Sigmoid colon (tissue), 7 donors: ENCODE data around the gene IFITM10. TPM values are rescaled to one million over a fixed set of nuclear protein-coding genes. Genes with fewer than 3 reads are reported as not detected.

Experiments
- DNase-seq: peaks from one replicate; pipeline ENCODE4 v3.0.0-alpha.2; 2019
- H3K27ac ChIP-seq, 4 donors: fragments of 200-600 bp; sonication (generic); one replicate each; pipeline ENCODE4 v1.5.1; 2016 to 2019; ENCODE audit warnings: mild to moderate bottlenecking in 1 of 4
- H3K27me3 ChIP-seq, 3 donors: fragments of 200-600 bp; sonication (generic); one replicate each; pipeline ENCODE4 v1.5.1; 2019; ENCODE audit warnings: mild to moderate bottlenecking in 1 of 3
- H3K36me3 ChIP-seq, 4 donors: fragments of 200-600 bp; sonication (generic); one replicate each; pipeline ENCODE4 v1.5.1; 2016 to 2019
- H3K4me1 ChIP-seq, 4 donors: fragments of 200-600 bp; sonication (generic); one replicate each; pipeline ENCODE4 v1.5.1; 2017 to 2019
- H3K4me3 ChIP-seq, 4 donors: fragments of 200-600 bp; sonication (generic); one replicate each; pipeline ENCODE4 v1.5.1; 2017 to 2019; ENCODE audit warnings: mild to moderate bottlenecking in 2 of 4, moderate library complexity in 1 of 4
- H3K9me3 ChIP-seq, 4 donors: fragments of 200-600 bp in 3 of 4; sonication (generic) in 3 of 4; one replicate each; pipeline versions ENCODE4 v1.5.1 to v1.6.1; 2013 to 2019
- EP300 ChIP-seq, 4 donors: sonication (generic); formaldehyde crosslinking; IDR thresholded peaks; one replicate each; pipeline ENCODE4 v1.6.1; 2017; ENCODE audit warnings: antibody characterized with exemption in 4 of 4
- POLR2A ChIP-seq, 2 donors: fragments of 450-650 bp; IDR thresholded peaks; one replicate each; pipeline ENCODE4 v1.6.1; 2016; ENCODE audit warnings: antibody characterized with exemption in 2 of 2, mild to moderate bottlenecking in 2 of 2, moderate library complexity in 2 of 2
- POLR2AphosphoS5 ChIP-seq, 4 donors: sonication (generic); formaldehyde crosslinking; IDR thresholded peaks; one replicate each; pipeline ENCODE4 v1.6.1; 2017; ENCODE audit warnings: antibody characterized with exemption in 4 of 4
- WGBS, 2 donors: extraction: QIAGEN DNeasy Blood & Tissue Kit; methylation state at CpG; one replicate each; pipeline ENCODE4 v1.1.7; 2013; 5-methylcytosine and 5-hydroxymethylcytosine counted together
- intact Hi-C: fragments of 100-400 bp; cut with DNase I; formaldehyde crosslinking; loops from one replicate; pipeline ENCODE4 v1.15.1; 2023
- polyA plus RNA-seq, 3 donors: library from polyadenylated mRNA; stranded (reverse); fragments of 200-250 nt; gene quantifications; one replicate each; pipeline ENCODE4 v1.2.3, GENCODE V29; 2013
- total RNA-seq, 4 donors: library from RNA; depleted of rRNA; stranded (reverse); fragments of >200 nt; gene quantifications; one replicate each; pipeline ENCODE4 v1.1.0, GENCODE V29; 2016
- TF ChIP-seq, protein P1 (sequence below), 4 experiments: fragments of 450-650 bp in 3 of 4; fragments of 200-600 bp in 1 of 4; IDR thresholded peaks; one replicate each; pipeline ENCODE4 v1.5.1; 2016 to 2019; ENCODE audit warnings: antibody characterized with exemption in 4 of 4, mild to moderate bottlenecking in 3 of 4, moderate library complexity in 2 of 4
- donor health status: healthy with polysubstance abuse.
- donor health status: Bipolar disorder and iron deficiency.
- donor health status: healthy.

IFITM10 gene
- total and polyA plus RNA-seq, 7 donors: 0.36 to 1.4 (median 0.60) TPM; not detected in 2

DNA sequence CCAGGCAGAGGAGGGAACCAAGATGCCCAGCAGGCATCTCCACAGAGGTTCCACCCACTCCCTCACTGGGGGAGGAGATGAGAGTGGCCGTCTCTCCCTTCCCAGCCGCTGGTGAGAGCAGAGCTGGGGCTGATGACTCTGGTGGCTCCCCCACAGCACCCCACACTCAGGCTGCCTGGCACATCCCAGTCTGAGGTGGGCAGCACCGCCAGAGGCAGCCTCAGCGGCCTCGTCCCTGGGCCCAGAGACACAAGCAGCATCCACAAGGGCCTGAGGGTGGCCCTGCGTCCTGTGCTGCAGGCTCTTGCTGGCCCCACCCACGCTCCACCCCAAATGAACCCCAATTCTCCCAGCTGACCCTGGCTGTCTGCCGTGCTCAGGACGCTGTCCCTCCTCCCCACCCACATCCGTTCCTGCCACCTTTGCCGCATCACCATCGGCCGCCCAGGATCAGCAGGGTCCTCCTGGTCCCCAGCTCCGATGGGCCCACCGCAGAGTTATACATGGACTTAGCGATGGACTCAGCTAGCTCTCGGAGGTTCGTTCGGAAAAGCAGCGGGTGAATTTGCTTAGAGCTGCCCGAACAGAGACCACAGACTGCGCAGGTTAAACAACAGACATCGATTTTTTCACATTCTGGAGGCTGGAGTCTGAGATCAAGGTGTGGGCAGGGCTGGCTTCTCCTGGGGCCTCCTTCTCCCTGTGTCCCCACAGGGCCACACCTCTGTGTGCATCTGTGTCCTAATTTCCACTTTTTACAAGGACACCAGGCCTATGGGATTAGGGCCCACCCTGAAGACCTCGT is 33.5 kb upstream of the IFITM10 start:
- DNase-seq: no peak
- Histone ChIP-seq H3K4me1 (no peaks in the 10 kb centered on the region), H3K36me3 (no peaks in the 10 kb centered on the region), H3K27ac (no peak overlapping the region), H3K4me3 (no peak overlapping the region), H3K9me3 (no peaks in the 10 kb centered on the region), H3K27me3 (peaks cover 0 to 6% (median 0%) of the 10 kb centered on the region in 3 donors)
- intact Hi-C loops: no loop called here
- no peak for TF ChIP-seq POLR2AphosphoS5 (IDR thresholded peaks at IDR 0.05)
- TF ChIP-seq, protein P1, sequence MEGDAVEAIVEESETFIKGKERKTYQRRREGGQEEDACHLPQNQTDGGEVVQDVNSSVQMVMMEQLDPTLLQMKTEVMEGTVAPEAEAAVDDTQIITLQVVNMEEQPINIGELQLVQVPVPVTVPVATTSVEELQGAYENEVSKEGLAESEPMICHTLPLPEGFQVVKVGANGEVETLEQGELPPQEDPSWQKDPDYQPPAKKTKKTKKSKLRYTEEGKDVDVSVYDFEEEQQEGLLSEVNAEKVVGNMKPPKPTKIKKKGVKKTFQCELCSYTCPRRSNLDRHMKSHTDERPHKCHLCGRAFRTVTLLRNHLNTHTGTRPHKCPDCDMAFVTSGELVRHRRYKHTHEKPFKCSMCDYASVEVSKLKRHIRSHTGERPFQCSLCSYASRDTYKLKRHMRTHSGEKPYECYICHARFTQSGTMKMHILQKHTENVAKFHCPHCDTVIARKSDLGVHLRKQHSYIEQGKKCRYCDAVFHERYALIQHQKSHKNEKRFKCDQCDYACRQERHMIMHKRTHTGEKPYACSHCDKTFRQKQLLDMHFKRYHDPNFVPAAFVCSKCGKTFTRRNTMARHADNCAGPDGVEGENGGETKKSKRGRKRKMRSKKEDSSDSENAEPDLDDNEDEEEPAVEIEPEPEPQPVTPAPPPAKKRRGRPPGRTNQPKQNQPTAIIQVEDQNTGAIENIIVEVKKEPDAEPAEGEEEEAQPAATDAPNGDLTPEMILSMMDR (IDR thresholded peaks at IDR 0.05): no peak
- WGBS, 2 donors: 78 to 88% methylated on average over 24 of the region's 24 CpGs

- TF ChIP-seq POLR2AphosphoS5 (IDR thresholded peaks at IDR 0.05) (no peak), EP300 (IDR thresholded peaks at IDR 0.05) (no peak)
- TF ChIP-seq, protein P1 (IDR thresholded peaks at IDR 0.05): no peak
- intact Hi-C loops: no loop called here
- Histone ChIP-seq H3K27me3 (peaks cover 0 to 3% (median 0%) of the 10 kb centered on the region in 3 donors), H3K4me1 (no peaks in the 10 kb centered on the region), H3K4me3 (no peak overlapping the region), H3K27ac (no peak overlapping the region), H3K9me3 (no peaks in the 10 kb centered on the region), H3K36me3 (no peaks in the 10 kb centered on the region)
- WGBS, 2 donors: 58 to 74% methylated on average over 20 of the region's 20 CpGs
- no peak for DNase-seq
Measured at GRCh38 chr11:1782831-1783724, 32.7 kb upstream of the IFITM10 start.

- H3K36me3 ChIP-seq: no peaks in the 10 kb centered on the region
- H3K4me3 ChIP-seq: no peak overlapping the region
- 82 to 84% methylated on average over 13 of the region's 13 CpGs for WGBS, 2 donors
- intact Hi-C loops: no loop called here
- peaks cover 0 to 3% (median 0%) of the 10 kb centered on the region in 3 donors for H3K27me3 ChIP-seq
- H3K4me1 ChIP-seq: no peaks in the 10 kb centered on the region
- H3K9me3 ChIP-seq: no peaks in the 10 kb centered on the region
- no peak for DNase-seq
- TF ChIP-seq EP300 (IDR thresholded peaks at IDR 0.05) (no peak), POLR2AphosphoS5 (IDR thresholded peaks at IDR 0.05) (no peak), POLR2A (IDR thresholded peaks at IDR 0.05) (no peak)
- TF ChIP-seq, protein P1 (IDR thresholded peaks at IDR 0.05): no peak
- no peak overlapping the region for H3K27ac ChIP-seq
Measured at GRCh38 chr11:1782031-1782590, 31.7 kb upstream of the IFITM10 start.

DNA sequence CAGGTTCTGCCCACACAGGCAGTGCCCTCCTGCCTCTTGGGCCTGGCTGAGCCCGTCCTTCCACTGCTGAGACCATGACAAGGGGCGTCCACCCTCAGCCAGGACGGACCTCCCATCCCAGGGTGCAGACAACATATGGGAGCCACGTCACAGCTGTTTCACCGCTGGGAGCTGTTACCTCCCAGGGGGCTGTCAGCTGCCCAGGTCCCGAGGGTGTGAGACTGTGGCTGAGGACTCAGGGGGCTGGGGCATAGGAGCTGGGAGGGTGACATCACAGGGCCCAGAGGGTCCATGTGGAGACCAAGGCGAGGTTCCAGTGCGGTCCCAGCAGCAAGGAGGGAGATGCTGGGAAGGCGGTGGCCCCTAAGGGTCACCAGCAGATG is 31.2 kb upstream of the IFITM10 start:
- no peaks in the 10 kb centered on the region for H3K9me3 ChIP-seq
- no peak overlapping the region for H3K27ac ChIP-seq
- intact Hi-C loops: no loop called here
- WGBS, 2 donors: 72 to 82% methylated on average over 9 of the region's 9 CpGs
- no peak for DNase-seq
- peaks cover 0 to 3% (median 0%) of the 10 kb centered on the region in 3 donors for H3K27me3 ChIP-seq
- no peaks in the 10 kb centered on the region for H3K4me1 ChIP-seq
- H3K36me3 ChIP-seq: no peaks in the 10 kb centered on the region
- TF ChIP-seq POLR2AphosphoS5 (IDR thresholded peaks at IDR 0.05) (no peak), POLR2A (IDR thresholded peaks at IDR 0.05) (no peak), EP300 (IDR thresholded peaks at IDR 0.05) (no peak)
- TF ChIP-seq, protein P1 (IDR thresholded peaks at IDR 0.05): no peak
- no peak overlapping the region for H3K4me3 ChIP-seq
